Measurements from ENCODE around the gene MARCKS. TPM values are rescaled to one million over a fixed set of nuclear protein-coding genes. Genes with fewer than 3 reads are reported as not detected.

MARCKS gene
- total and polyA plus RNA-seq, 2 donors (not counting 3 experiments of a cell fraction or from before 2014, with no cell fraction given), result 59.5 to 315 TPM

DNA sequence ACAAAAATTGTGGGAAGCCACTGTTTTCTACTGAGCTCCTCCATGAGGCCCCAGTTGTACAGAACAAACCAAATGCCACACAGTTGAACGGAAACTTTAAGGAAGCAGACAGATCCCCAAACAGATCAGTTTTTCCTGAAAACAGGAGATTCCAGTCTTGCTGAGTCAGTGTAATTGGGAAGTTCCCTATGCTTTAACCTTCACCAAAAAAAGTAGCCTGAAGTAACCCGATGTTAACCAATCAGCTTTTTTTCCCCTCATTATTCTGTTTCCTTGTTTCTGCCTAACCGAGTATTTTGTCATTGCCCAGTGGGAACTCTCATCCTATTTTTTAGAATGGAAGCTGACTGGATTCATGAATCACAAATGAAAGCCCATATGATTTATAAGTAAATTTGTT is 36.7 kb downstream of the MARCKS start:
- no peak overlapping the region for H3K4me3 ChIP-seq (replicated peaks in 1 of 3; ENCODE audit: insufficient read depth in 1 of 3, low read depth in 1 of 3, low read length in 3 of 3)
- no TSS peak for BruUV-seq (replicated peaks)
- H3K4me1 ChIP-seq (ENCODE audit: control insufficient read depth, extremely low read depth, insufficient read depth, low read length), result peaks cover 6% of the 10 kb centered on the region
- DNase-seq (ENCODE audit: low read depth, low spot score) (peak; percentile 66), FAIRE-seq (peak; percentile 70)
- H3K36me3 ChIP-seq (ENCODE audit: control insufficient read depth in 2 of 2, extremely low read depth in 1 of 2, insufficient read depth in 2 of 2, low read length in 2 of 2), result no peaks in the 10 kb centered on the region
- no peaks in the 10 kb centered on the region for H4K20me1 ChIP-seq (replicated peaks; ENCODE audit: control insufficient read depth, extremely low read depth, insufficient read depth, low read length)
- H3K27ac ChIP-seq (ENCODE audit: insufficient read depth, low read depth, low read length), result no peak overlapping the region
- dilution Hi-C loops (cut with MboI; ENCODE audit: extremely low pct_ligation_motif_present, low sequenced_read_pairs) (no loop called here), intact Hi-C loops (cut with micrococcal nuclease) (no loop called here)
- H3K4me2 ChIP-seq (ENCODE audit: insufficient read depth, low read length), result no peak overlapping the region
- H3K9me1 ChIP-seq (replicated peaks; ENCODE audit: control insufficient read depth, extremely low read depth, insufficient read depth, low read length), result no peaks in the 10 kb centered on the region
- TF ChIP-seq MYC (IDR thresholded peaks at IDR 0.05; ENCODE audit: low read depth, low read length) (no peak), POLR2AphosphoS5 (IDR thresholded peaks at IDR 0.05; ENCODE audit: insufficient read depth, low read depth, low read length) (no peak), FOS (IDR thresholded peaks at IDR 0.05; ENCODE audit: borderline replicate concordance, insufficient read depth, low read length) (no peak), JUN (IDR thresholded peaks at IDR 0.05; ENCODE audit: borderline replicate concordance, insufficient read depth, insufficient read length, low read depth) (no peak), GATA2 (IDR thresholded peaks at IDR 0.05; ENCODE audit: insufficient read depth, insufficient read length, low read depth, low read length) (no peak), EZH2 (IDR thresholded peaks at IDR 0.05; ENCODE audit: borderline replicate concordance, low read depth, low read length, severe bottlenecking) (no peak), POLR2A (IDR thresholded peaks at IDR 0.05; ENCODE audit: low read depth, low read length) (no peak)
- TF ChIP-seq, protein P1, sequence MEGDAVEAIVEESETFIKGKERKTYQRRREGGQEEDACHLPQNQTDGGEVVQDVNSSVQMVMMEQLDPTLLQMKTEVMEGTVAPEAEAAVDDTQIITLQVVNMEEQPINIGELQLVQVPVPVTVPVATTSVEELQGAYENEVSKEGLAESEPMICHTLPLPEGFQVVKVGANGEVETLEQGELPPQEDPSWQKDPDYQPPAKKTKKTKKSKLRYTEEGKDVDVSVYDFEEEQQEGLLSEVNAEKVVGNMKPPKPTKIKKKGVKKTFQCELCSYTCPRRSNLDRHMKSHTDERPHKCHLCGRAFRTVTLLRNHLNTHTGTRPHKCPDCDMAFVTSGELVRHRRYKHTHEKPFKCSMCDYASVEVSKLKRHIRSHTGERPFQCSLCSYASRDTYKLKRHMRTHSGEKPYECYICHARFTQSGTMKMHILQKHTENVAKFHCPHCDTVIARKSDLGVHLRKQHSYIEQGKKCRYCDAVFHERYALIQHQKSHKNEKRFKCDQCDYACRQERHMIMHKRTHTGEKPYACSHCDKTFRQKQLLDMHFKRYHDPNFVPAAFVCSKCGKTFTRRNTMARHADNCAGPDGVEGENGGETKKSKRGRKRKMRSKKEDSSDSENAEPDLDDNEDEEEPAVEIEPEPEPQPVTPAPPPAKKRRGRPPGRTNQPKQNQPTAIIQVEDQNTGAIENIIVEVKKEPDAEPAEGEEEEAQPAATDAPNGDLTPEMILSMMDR (IDR thresholded peaks at IDR 0.05; ENCODE audit: extremely low read depth in 1 of 2, insufficient read depth in 1 of 2, low read depth in 1 of 2, low read length in 2 of 2), result no peak
- TF ChIP-seq, protein P2, sequence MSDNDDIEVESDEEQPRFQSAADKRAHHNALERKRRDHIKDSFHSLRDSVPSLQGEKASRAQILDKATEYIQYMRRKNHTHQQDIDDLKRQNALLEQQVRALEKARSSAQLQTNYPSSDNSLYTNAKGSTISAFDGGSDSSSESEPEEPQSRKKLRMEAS (IDR thresholded peaks at IDR 0.05; ENCODE audit: insufficient read depth, insufficient read length), result no peak
- ChIA-PET CTCF (no interaction called here), POLR2A (no interaction called here)
- H3K9me3 ChIP-seq (replicated peaks; ENCODE audit: control insufficient read depth, insufficient read depth, low read length), result no peaks in the 10 kb centered on the region
- no peaks in the 10 kb centered on the region for H3K79me2 ChIP-seq (ENCODE audit: control insufficient read depth, insufficient read depth, low read length)
- H3K9ac ChIP-seq (replicated peaks; ENCODE audit: extremely low read depth, insufficient read depth, low read length), result no peak overlapping the region
- H2AFZ ChIP-seq (ENCODE audit: low read depth, low read length), result peak overlapping the region; percentile 4
- H3K27me3 ChIP-seq (ENCODE audit: control insufficient read depth in 2 of 2, insufficient read depth in 2 of 2, low read length in 2 of 2), result no peaks in the 10 kb centered on the region

All from endothelial cell of umbilical vein (primary cell).